ENCODE measurements around the gene MON1B. TPM values are rescaled to one million over a fixed set of nuclear protein-coding genes. Genes with fewer than 3 reads are reported as not detected.

MON1B gene
- total and polyA plus RNA-seq, 2 of the 8 experiments (the other 6 are each of a cell fraction or from before 2014, with no cell fraction given), result 20.0 to 45.9 TPM

GRCh38 chr16:77194295-77195231 lies 3.6 kb downstream of the MON1B start (continued):
- TF ChIP-seq CHD7 (IDR thresholded peaks at IDR 0.05; ENCODE audit: insufficient replicate concordance, low read length), result no peak
- no peak for TF ChIP-seq ATF2 (IDR thresholded peaks at IDR 0.05; ENCODE audit: low read length)
- no peak for TF ChIP-seq FOSL1 (IDR thresholded peaks at IDR 0.05; ENCODE audit: insufficient read depth, low read depth, low read length)
- no peak for TF ChIP-seq CHD2 (IDR thresholded peaks at IDR 0.05; ENCODE audit: low read length)
- no peak for TF ChIP-seq HDAC6 (IDR thresholded peaks at IDR 0.05; ENCODE audit: low read depth, low read length)
- no peak for TF ChIP-seq JUND (IDR thresholded peaks at IDR 0.05; ENCODE audit: low read length)
- TF ChIP-seq KDM1A (IDR thresholded peaks at IDR 0.05; ENCODE audit: borderline replicate concordance, low read length), result no peak
